C4-2B (cell line): ENCODE results near the gene LCN10.

Source experiments
- H3K27ac ChIP-seq: fragments of 450-650 bp; 2 replicates; pipeline ENCODE4 v1.5.1; 2017
- ZFX ChIP-seq: fragments of 450-650 bp; IDR thresholded peaks from 2 replicates; pipeline ENCODE4 v1.6.1; 2017
- TF ChIP-seq, protein P1 (sequence below): fragments of 450-650 bp; conservative IDR thresholded peaks from 2 replicates; pipeline ENCODE4 v1.5.1; 2017; ENCODE audit warnings: mild to moderate bottlenecking

Gene LCN10

DNA sequence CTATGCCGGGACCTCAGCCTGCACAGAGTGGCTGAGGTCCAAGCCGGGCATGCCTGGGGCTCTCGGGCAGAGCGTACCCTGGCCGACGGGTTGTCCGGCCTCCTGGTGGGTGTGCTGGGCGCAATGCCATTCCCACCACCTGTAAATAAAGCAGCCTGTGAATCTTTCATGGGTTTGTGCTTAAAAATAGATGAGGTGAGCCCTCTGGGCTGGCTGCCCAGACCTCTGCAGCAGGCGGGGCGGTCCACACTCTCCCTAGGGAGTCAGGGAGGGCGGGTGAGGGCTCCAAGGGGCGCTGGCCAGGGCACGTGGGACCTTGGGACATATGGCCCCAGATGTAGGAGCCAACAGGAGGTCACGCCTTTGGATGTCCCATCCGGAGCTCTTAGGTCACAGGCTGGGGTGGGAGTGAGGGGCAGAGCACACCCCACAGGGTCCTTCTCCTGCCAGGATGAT, 51.9 kb downstream of the LCN10 start:
- no peak for TF ChIP-seq ZFX
- TF ChIP-seq, protein P1, sequence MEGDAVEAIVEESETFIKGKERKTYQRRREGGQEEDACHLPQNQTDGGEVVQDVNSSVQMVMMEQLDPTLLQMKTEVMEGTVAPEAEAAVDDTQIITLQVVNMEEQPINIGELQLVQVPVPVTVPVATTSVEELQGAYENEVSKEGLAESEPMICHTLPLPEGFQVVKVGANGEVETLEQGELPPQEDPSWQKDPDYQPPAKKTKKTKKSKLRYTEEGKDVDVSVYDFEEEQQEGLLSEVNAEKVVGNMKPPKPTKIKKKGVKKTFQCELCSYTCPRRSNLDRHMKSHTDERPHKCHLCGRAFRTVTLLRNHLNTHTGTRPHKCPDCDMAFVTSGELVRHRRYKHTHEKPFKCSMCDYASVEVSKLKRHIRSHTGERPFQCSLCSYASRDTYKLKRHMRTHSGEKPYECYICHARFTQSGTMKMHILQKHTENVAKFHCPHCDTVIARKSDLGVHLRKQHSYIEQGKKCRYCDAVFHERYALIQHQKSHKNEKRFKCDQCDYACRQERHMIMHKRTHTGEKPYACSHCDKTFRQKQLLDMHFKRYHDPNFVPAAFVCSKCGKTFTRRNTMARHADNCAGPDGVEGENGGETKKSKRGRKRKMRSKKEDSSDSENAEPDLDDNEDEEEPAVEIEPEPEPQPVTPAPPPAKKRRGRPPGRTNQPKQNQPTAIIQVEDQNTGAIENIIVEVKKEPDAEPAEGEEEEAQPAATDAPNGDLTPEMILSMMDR = no peak

DNA sequence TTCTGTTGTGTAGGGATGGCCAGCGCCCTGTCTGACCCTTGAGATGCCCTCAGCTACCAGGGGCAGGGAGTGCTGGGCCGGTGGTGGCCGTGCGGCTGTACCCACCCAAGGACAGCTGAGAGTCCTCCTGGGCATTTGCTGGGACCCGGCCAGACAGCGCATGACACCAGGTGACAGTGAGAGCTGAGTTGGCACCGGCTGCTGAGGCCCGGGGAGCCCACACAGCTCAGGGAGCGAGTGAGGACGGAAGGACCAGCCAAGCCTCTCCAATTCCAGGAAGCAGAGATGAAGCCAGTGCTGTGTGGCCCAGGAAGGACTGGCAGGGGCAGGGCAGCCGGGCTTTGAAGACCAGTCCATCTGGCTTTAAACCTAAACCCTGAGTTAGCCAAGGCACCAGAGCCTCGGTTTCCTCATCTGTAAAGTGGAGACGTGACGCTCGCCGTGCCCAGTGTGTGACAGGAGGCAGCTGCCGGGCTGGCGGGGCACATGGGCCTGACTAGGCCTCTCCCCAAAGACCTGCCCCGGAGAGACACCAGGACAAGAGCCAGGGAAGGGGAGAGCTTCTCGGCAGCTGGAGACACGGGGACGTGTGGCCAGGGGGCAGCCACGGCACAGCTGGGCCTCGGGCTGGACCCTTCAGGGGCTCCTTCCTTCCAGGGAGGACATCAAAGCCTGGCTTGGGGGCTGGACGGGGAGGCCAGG, 52.5 kb downstream of the LCN10 start:
- TF ChIP-seq, protein P1 = no peak
- no peak for TF ChIP-seq ZFX
- H3K27ac ChIP-seq = no peak overlapping the region

More for the DNA sequence above, 51.9 kb downstream of the LCN10 start:
- no peak overlapping the region for H3K27ac ChIP-seq

DNA sequence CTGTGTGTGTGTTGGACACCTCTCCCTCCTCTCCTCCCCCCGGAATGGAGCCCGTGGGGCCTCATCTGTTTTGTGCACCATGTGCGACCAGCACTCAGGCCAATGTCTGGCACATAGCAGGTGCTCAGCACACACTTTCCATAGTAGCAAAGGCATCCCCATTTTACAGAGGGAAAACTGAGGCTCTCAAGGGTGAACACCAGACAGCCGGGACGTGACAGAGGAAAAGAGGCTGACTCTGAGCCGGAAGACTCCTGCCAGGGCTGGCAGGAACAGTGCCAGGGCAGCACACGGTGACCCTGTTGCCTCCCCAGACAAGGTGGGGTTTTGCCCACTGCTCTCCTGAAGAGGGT, 53.7 kb downstream of the LCN10 start:
- H3K27ac ChIP-seq = no peak overlapping the region
- TF ChIP-seq, protein P1 = no peak
- TF ChIP-seq ZFX = no peak

- H3K27ac ChIP-seq = no peak overlapping the region
- TF ChIP-seq, protein P1 = no peak
- no peak for TF ChIP-seq ZFX
Observed at GRCh38 chr9:136688274-136689107, 54.2 kb downstream of the LCN10 start.
